ENCODE data around the gene KLHL18. TPM values are rescaled to one million over a fixed set of nuclear protein-coding genes. Genes with fewer than 3 reads are reported as not detected.
"Not testable (repeated sequence)": the region's sequence is repeated elsewhere in the genome, so short reads cannot be mapped to it uniquely, and the experiment has no call there.

KLHL18 gene
- total RNA-seq, 1 donor from 2014 or later: 13.7 TPM

- DNase-seq (ENCODE audit: low read depth): no peak
- no peak overlapping the region for H3K4me3 ChIP-seq (ENCODE audit: low read depth, low read length)
- TF ChIP-seq CTCF (conservative IDR thresholded peaks at IDR 0.05; ENCODE audit: low read depth, low read length): no peak
These were observed 76.6 kb downstream of the KLHL18 start for GRCh38 chr3:47359323-47359722.

- not testable (repeated sequence) for DNase-seq (ENCODE audit: low read depth); H3K4me3 ChIP-seq (ENCODE audit: low read depth, low read length)
These were observed 77.4 kb downstream of the KLHL18 start for GRCh38 chr3:47360110-47360517.

- TF ChIP-seq CTCF (conservative IDR thresholded peaks at IDR 0.05; ENCODE audit: low read depth, low read length): no peak
- no peak for DNase-seq (ENCODE audit: low read depth)
- H3K4me3 ChIP-seq (ENCODE audit: low read depth, low read length): no peak overlapping the region
These were observed 80.0 kb downstream of the KLHL18 start for GRCh38 chr3:47362701-47363100.

GRCh38 chr3:47365213-47366153 is 82.7 kb downstream of the KLHL18 start:
- DNase-seq (ENCODE audit: low read depth): no peak
- no peak for TF ChIP-seq CTCF (conservative IDR thresholded peaks at IDR 0.05; ENCODE audit: low read depth, low read length)
- no peak overlapping the region for H3K4me3 ChIP-seq (ENCODE audit: low read depth, low read length)

- no peak for TF ChIP-seq CTCF (conservative IDR thresholded peaks at IDR 0.05; ENCODE audit: low read depth, low read length)
- H3K4me3 ChIP-seq (ENCODE audit: low read depth, low read length): no peak overlapping the region
- DNase-seq (ENCODE audit: low read depth): no peak
These were observed 84.1 kb downstream of the KLHL18 start for GRCh38 chr3:47366833-47367232.

GRCh38 chr3:47367631-47368030 is 84.9 kb downstream of the KLHL18 start:
- no peak for DNase-seq (ENCODE audit: low read depth)
- no peak for TF ChIP-seq CTCF (conservative IDR thresholded peaks at IDR 0.05; ENCODE audit: low read depth, low read length)
- H3K4me3 ChIP-seq (ENCODE audit: low read depth, low read length): no peak overlapping the region

- DNase-seq (ENCODE audit: low read depth); H3K4me3 ChIP-seq (ENCODE audit: low read depth, low read length): not testable (repeated sequence)
These were observed 87.3 kb downstream of the KLHL18 start for GRCh38 chr3:47370020-47370419.
